CD1c-positive myeloid dendritic cell (primary cell): ENCODE results near the gene PTBP3.
"Not testable (repeated sequence)": the region's sequence is repeated elsewhere in the genome, so short reads cannot be mapped to it uniquely, and the experiment has no call there.

ENCODE experiments used
- DNase-seq: peaks from one replicate; pipeline ENCODE4 v3.0.0-alpha.2; 2016; ENCODE audit errors: extremely low spot score

Gene PTBP3

DNA sequence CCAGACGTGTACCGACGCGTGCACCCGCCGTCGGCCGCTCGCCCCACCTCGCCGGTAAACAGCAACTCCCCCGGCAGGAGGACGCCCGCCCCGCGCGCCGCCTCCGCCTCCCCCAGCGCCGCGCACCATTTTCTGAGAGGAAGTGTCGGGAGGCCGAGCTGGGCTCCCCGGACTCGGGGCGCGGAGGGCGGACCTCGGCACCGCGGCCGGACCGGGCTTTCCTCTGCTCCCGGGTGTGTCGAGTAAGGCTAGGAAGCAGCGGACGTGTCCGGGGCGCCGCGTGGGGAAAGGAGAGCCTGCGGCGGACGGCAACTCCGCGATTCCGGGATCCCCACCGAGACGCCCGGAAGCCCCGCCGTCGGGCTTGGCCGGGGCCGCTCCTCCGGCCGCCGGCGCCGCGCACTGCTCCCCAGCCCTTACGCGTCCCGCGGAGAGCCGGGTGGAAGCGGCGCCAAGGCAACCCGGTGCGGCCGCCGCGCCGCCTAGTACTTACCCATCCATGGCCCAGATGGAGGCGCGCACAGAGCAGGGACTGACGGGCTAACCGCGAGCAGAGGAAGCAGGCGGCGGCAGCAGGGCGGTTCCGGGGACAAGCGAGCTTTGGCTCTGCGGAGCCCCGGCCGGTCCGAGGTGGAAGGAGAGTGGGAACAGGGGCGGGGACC is at the start of gene PTBP3:
TSS of gene PTBP3 (minus strand) at position 643 of the 662 bp plus-strand sequence. CDS start 35,754 bp downstream, outside the sequence.
- peak; percentile 80 for DNase-seq

DNA sequence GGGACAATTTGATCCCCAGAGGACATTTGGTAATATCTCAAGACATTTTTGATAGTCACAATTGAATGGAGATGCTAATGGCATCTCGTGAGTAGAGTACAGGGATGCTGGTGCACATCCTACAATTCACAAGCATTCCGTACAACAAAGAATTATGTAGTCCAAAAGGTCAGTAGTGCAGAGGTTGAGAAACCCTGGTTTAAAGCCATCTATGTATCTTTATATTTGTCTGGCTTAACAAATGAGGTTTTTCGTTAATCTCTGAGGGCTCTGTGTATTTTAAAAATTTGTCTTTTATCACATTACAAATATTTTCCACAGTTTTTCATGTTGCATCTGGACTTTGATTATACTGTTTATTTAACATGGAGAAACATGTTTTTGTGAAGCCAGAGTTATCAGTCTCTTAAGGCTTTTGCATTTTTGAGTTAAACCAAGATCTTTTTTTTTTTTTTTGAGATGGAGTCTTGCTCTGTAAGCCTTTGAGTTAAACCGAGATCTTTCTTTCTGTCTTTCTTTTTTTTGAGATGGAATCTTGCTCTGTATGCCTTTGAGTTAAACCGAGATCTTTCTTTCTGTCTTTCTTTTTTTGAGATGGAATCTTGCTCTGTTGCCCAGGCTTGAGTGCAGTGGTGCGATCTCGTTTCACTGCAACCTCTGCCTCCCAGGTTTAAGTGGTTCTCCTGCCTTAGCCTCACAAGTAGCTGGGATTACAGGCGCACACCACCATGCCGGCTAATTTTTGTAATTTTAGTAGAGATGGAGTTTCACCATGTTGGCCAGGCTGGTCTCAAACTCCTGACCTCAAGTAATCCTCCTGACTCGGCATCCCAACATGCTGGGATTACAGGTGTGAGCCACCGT is 49.3 kb upstream of the PTBP3 start:
- no peak for DNase-seq

GRCh38 chr9:112382066-112382465 is 48.6 kb upstream of the PTBP3 start:
- DNase-seq, result no peak

DNA sequence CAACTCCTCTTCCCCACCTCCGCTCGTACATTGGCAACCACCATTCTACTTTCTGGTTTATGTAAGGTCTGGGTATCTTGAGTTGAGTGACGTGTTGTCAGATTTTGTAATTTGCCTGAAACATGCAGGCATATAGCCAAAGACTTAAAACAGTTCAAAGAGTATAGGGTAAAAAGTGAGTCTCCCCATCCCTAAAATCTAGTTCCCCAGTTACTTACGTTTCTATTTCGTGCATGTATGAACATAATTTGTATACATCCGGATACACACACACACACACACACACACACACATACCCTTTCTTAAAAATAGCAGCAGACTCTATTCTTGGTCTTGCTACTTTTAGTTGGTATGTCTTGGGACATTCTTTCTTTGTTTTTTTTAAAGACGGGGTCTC is 47.4 kb upstream of the PTBP3 start:
- DNase-seq, result no peak

DNA sequence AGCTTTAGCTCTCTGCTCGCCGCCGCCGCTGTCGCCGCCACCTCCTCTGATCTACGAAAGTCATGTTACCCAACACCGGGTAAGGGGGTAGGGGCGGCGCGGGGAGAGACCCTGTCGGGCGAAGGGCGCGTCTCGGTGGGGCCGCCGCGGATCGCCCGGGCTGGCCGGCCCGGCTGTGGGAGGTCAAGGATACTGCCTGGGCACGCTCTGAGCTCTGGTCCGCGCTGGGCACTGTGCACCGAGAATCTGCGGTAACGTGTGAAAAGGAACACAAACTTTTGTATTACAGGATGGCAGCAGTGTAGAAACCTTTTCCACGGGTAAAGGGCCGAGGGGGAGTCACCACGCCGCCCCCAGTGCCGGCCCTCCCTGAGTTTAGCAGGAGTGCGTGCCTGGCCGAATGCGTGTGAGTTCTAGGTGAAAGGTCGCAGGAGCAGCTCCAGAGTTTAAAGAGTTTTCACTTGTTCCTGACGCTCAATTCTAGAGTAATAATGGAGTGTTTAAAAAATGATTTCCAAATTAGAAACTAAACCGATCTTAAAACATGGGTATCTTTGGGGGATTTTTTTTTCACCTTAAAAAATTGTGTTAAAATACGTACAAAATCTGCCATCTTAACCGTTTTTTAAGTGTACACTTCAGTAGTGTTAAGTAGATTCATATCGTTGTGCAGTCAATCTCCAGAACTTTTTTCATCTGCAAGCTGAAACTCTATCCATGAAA is 46.8 kb upstream of the PTBP3 start, which contains the start of gene HSDL2:
TSS of gene HSDL2 (plus strand) at position 7 of the 723 bp plus-strand sequence. CDS start at position 63, 56 bp downstream.
- peak; percentile 71 for DNase-seq

DNA sequence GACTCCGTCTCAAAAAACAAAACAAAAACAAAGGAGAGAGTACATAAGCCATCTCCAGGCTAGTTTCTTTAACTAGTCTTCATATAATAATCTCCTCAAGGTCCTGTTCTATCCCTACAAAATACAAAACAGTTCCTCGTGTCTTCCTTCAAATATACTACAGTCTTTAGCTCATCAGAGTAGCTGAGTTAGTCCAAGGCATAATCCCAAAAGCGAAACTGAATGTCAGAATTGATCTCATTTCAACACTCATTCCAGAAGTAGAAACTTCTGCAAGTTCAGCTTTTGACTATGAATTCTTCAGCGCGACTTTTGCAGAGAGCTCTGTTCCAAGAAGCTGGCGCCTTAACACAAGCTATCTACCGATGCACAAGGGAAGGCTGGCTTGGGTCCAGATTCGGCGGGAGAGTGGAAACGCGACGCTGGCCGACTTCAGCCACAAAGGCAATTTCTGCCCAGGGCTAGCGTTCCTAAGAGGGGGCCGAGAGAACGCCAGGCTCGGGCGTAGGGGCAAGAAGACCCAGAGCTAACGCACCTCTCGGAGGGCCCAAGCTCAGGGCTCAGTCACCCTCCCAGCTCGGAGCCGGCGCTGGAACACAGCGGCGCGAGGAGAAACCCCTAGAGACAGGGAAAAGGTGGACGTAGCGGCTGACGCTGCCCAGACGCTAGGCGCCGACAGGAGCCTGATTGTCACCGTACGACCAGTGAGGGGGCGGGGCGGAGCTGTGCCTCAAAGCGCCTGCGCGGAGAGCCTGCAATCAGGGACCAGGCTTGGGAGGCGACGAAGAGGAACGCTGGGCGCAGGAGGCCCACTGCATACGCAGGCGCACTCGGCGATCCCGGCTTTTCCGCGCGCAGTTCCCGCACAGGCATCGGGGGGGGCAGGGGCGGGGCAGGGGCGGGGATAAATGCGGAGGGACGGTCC is 46.0 kb upstream of the PTBP3 start:
- DNase-seq, result peak; percentile 99

DNA sequence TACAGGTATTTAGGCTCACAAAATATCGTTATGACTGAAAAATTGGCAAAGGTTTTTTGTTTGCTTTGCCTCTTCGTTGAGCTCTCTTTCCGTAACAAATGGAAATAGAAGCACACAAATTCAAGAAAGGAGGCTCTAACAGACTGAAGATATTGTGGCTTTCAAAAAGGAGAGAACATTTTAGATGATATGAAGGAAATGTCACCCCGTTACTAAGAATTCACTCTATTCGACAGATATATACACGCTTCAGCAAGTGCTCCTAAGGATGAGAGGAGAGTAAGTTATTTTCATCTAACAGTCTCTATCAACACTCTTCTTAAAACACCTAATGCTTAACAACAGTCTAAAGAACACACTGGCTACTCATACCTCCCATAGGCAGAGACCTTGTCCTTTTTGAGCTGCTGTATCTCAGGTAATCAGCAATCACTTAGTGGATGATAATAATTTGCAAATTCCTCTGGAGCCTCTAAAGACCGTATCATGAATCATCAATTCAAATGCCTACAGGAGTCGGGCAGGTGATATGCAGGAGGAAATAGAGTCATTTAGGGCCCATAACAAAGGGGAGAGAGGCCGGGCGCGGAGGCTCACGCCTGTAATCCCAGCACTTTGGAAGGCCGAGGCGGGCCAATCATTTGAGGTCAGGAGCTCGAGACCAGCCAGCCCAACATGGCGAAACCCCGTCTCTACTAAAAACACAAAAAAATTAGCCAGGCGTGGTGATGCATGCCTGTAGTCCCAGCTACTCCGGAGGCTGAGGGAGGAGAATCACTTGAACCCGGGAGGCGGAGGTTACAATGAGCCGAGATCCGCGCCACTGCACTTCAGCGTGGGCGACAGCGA is 45.1 kb upstream of the PTBP3 start:
- DNase-seq, result peak; percentile 19

DNA sequence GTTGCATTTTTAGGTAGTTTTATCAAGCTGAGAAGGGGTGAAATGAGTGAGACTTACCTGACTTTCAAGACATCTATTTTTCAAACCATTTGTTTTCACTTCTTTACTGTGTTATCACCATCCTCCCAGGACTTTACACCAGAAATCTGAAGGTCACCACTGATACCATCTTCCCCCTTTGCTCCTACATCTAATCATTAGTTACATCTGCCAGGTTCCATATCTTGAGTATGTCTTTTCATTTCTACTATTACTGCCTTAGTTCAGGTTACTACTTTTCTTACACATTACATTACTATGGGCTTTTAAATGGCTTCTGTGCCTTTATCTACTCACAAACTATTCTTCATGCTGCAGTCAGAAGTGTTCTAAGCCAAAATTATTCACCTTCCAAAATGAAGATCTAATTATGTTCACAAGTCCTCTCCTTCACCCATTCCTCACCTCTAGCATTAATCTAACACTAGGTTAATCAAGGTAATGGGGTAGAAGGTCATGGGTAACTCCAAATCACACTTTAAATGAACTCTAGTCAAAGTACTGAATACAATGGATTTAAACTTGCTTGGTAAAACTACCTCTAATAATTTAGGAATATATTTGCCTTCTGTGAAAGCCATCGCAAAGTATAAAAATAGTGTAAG is 44.4 kb upstream of the PTBP3 start:
- no peak for DNase-seq

DNA sequence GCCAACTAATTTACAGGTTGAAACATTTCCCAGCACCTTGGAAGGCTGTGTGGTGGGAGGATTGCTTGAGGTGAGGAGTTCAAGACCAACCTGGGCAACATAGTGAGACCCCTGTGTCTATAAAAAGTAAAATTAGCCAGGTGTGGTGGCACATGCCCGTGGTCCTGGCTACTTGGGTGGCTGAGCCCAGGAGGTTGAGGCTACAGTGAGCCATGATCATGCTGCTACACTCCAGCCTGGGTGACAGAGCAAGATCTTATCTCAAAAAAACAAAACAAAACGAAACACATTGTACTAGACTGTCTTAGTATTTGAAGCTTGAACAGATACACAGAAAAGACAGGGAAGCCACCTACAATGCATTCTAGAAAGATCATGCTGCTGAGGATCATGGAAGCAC is 43.7 kb upstream of the PTBP3 start:
- DNase-seq, result no peak

- no peak for DNase-seq
Measured at GRCh38 chr9:112375361-112375760, 41.9 kb upstream of the PTBP3 start.

- DNase-seq, result not testable (repeated sequence)
Measured at GRCh38 chr9:112374232-112374631, 40.8 kb upstream of the PTBP3 start.

DNA sequence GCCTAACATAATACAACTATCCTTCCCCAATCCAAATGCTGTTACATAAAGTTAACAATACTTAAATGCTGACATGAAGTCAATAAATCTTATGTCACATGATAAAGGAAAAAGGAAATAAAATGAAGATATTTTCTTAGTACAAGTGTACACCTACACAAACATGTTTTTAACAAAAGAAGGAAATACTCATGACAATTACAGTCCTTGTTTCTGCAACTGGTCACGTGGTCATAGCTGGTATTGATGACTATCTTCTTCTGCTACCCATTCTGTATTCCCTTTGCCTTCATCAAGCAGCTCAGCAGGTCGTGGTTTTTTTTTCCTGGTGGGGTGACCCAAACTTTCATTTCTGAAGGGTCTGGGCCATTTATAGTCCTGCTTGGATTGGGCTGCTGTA is 40.2 kb upstream of the PTBP3 start:
- DNase-seq, result not testable (repeated sequence)

DNA sequence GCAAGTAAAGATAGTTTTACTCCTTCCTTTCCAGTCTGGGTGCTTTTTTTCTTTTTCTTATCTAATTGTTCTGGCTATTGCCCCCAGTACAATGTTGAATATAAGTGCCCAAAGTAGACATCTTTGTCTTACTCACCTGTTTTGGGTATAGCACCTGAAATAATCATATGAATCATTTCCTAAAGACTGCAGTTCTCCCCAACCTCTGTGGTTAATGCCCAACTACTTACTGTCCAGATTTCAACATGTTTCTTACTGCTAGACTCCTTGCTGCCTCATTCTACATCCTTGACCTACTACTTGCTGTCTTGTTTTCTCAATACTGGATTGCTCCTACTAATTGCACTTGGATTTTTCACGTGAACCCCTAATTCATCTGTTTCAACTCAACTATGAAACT is 37.6 kb upstream of the PTBP3 start:
- no peak for DNase-seq

DNA sequence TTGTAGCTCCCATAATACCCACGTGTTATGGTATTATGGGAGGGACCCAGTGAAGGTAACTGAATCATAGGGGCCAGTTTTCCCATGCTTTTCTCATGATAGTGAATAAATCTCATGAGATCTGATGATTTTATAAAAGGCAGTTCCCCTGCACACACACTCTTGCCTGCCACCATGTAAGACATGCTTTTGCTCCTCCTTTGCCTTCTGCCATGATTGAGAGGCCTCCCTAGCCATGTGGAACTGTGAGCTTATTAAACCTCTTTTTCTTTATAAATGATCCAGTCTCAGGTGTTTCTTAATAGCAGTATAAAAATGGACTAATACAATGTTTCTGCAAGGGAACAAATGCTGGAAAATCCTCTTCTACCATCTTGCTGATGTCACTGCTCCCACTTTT is 36.4 kb upstream of the PTBP3 start:
- no peak for DNase-seq

GRCh38 chr9:112367465-112367864 is 34.0 kb upstream of the PTBP3 start:
- DNase-seq, result no peak

GRCh38 chr9:112366591-112366990 is 33.2 kb upstream of the PTBP3 start:
- DNase-seq, result no peak

GRCh38 chr9:112365257-112365656 is 31.8 kb upstream of the PTBP3 start:
- DNase-seq, result not testable (repeated sequence)

GRCh38 chr9:112364761-112365160 is 31.3 kb upstream of the PTBP3 start:
- DNase-seq, result no peak

DNA sequence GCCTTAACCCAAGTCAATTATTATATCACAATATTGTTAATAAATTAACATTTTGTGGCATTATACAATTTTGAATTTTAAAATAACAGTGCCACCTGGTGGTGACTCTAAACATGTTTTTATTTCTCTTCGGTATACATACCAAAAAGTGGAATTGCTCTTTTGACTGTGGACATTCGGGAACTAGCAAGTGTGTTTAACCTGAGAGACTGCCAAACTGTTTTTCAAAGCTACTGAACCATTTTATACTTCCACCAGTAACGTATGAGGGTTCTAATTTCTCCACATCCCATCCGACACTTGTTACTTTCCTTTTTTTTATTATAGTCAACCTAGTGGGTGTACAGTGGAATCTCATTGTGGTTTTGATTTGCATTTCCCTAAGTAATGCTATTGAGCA is 28.2 kb upstream of the PTBP3 start:
- peak; percentile 72 for DNase-seq
